Central memory CD8-positive, alpha-beta T cell (primary cell): ENCODE measurements around the gene METTL14.
"Not testable (repeated sequence)": the region's sequence is repeated elsewhere in the genome, so short reads cannot be mapped to it uniquely, and the experiment has no call there.

Experiments
- ATAC-seq: fragments of 150-1000 bp; cut with Tn5 transposase; replicated peaks from 2 replicates; pipeline ENCODE4 v1.10.0; 2022; ENCODE audit warnings: mild to moderate bottlenecking, moderate FRiP score, moderate number of reproducible peaks; ENCODE audit not compliant: poor library complexity, severe bottlenecking; ENCODE audit errors: extremely low read depth
- DNase-seq, 2 donors: peaks; one replicate each; pipeline ENCODE4 v3.0.0; 2021; ENCODE audit warnings: low spot score in 2 of 2
- H3K27ac Mint-ChIP-seq: one replicate; pipeline ENCODE4 v1.8.0; 2022; ENCODE audit warnings: low read depth, mild to moderate bottlenecking, moderate library complexity, mixed read lengths
- H3K27me3 Mint-ChIP-seq: one replicate; pipeline ENCODE4 v1.8.0; 2022; ENCODE audit warnings: mixed read lengths
- H3K36me3 Mint-ChIP-seq: one replicate; pipeline ENCODE4 v1.8.0; 2022; ENCODE audit warnings: mild to moderate bottlenecking, moderate library complexity, mixed read lengths; ENCODE audit not compliant: insufficient read depth
- H3K4me1 Mint-ChIP-seq: one replicate; pipeline ENCODE4 v1.8.0; 2022; ENCODE audit warnings: mixed read lengths
- H3K4me3 Mint-ChIP-seq: one replicate; pipeline ENCODE4 v1.8.0; 2022; ENCODE audit warnings: mild to moderate bottlenecking, moderate library complexity, mixed read lengths
- H3K9me3 Mint-ChIP-seq: one replicate; pipeline ENCODE4 v1.8.0; 2022; ENCODE audit warnings: mixed read lengths

METTL14 gene

GRCh38 chr4:118684873-118685811 lies at the start of gene METTL14:
Gene METTL14, plus strand, starts transcription at chr4:118685392. Its CDS starts 143 bp downstream, at chr4:118685535.
- Mint-ChIP-seq H3K4me3 (peak within 1 kb of the TSS; percentile 99), H3K4me1 (peaks cover 18% of the 10 kb centered on the region), H3K36me3 (peaks cover 25% of the 10 kb centered on the region), H3K27me3 (no peaks in the 10 kb centered on the region), H3K9me3 (no peaks in the 10 kb centered on the region), H3K27ac (peak within 1 kb of the TSS; percentile 97)
- ATAC-seq (peak; percentile 93), DNase-seq (peak; percentile 71 to 74)

- not testable (repeated sequence) for ATAC-seq, H3K27ac Mint-ChIP-seq, H3K27me3 Mint-ChIP-seq, DNase-seq, H3K9me3 Mint-ChIP-seq, H3K4me1 Mint-ChIP-seq, H3K4me3 Mint-ChIP-seq
- peaks cover 10% of the 10 kb centered on the region for H3K36me3 Mint-ChIP-seq
Observed at GRCh38 chr4:118636126-118636525, 49.1 kb upstream of the METTL14 start.

- not testable (repeated sequence) for DNase-seq, H3K4me1 Mint-ChIP-seq, H3K4me3 Mint-ChIP-seq, H3K9me3 Mint-ChIP-seq, ATAC-seq, H3K27me3 Mint-ChIP-seq, H3K27ac Mint-ChIP-seq, H3K36me3 Mint-ChIP-seq
Observed at GRCh38 chr4:118664665-118665064, 20.5 kb upstream of the METTL14 start.

GRCh38 chr4:118669220-118669619 lies 16.0 kb upstream of the METTL14 start:
- not testable (repeated sequence) for H3K4me1 Mint-ChIP-seq, H3K27me3 Mint-ChIP-seq, H3K27ac Mint-ChIP-seq, H3K9me3 Mint-ChIP-seq, H3K36me3 Mint-ChIP-seq, H3K4me3 Mint-ChIP-seq, ATAC-seq
- DNase-seq: peak in 1 of 2 donors; percentile 16

GRCh38 chr4:118670968-118671367 lies 14.2 kb upstream of the METTL14 start:
- peak overlapping the region; percentile 55 for H3K27ac Mint-ChIP-seq
- H3K4me3 Mint-ChIP-seq, H3K36me3 Mint-ChIP-seq, H3K9me3 Mint-ChIP-seq, ATAC-seq, DNase-seq, H3K4me1 Mint-ChIP-seq, H3K27me3 Mint-ChIP-seq: not testable (repeated sequence)

GRCh38 chr4:118676128-118676527 lies 9.1 kb upstream of the METTL14 start:
- Mint-ChIP-seq H3K4me3 (no peak overlapping the region), H3K27me3 (no peaks in the 10 kb centered on the region), H3K9me3 (no peaks in the 10 kb centered on the region), H3K27ac (no peak overlapping the region), H3K4me1 (no peaks in the 10 kb centered on the region), H3K36me3 (peaks cover 4% of the 10 kb centered on the region)
- ATAC-seq: no peak
- no peak for DNase-seq

- Mint-ChIP-seq H3K9me3 (no peaks in the 10 kb centered on the region), H3K4me1 (peaks cover 4% of the 10 kb centered on the region), H3K27me3 (no peaks in the 10 kb centered on the region), H3K4me3 (no peak overlapping the region), H3K36me3 (peaks cover 8% of the 10 kb centered on the region), H3K27ac (no peak overlapping the region)
- DNase-seq (no peak), ATAC-seq (no peak)
Observed at GRCh38 chr4:118680808-118681207, 4.4 kb upstream of the METTL14 start.

GRCh38 chr4:118682928-118683327 lies 2.3 kb upstream of the METTL14 start:
- H3K27me3 Mint-ChIP-seq: no peaks in the 10 kb centered on the region
- H3K4me1 Mint-ChIP-seq: peaks cover 18% of the 10 kb centered on the region
- no peaks in the 10 kb centered on the region for H3K9me3 Mint-ChIP-seq
- DNase-seq (no peak), ATAC-seq (no peak)
- no peak overlapping the region for H3K4me3 Mint-ChIP-seq
- no peak overlapping the region for H3K27ac Mint-ChIP-seq
- peaks cover 14% of the 10 kb centered on the region for H3K36me3 Mint-ChIP-seq

- no peak for DNase-seq
- Mint-ChIP-seq H3K9me3 (no peaks in the 10 kb centered on the region), H3K4me3 (no peak overlapping the region), H3K36me3 (peaks cover 13% of the 10 kb centered on the region), H3K27ac (no peak overlapping the region), H3K4me1 (peaks cover 18% of the 10 kb centered on the region), H3K27me3 (no peaks in the 10 kb centered on the region)
- no peak for ATAC-seq
Observed at GRCh38 chr4:118683513-118683912, 1.7 kb upstream of the METTL14 start.

GRCh38 chr4:118703118-118703517 lies 17.9 kb downstream of the METTL14 start:
- DNase-seq (no peak), ATAC-seq (no peak)
- Mint-ChIP-seq H3K36me3 (peaks cover 67% of the 10 kb centered on the region), H3K4me3 (no peak overlapping the region), H3K27ac (no peak overlapping the region), H3K4me1 (no peaks in the 10 kb centered on the region), H3K27me3 (no peaks in the 10 kb centered on the region), H3K9me3 (no peaks in the 10 kb centered on the region)

GRCh38 chr4:118711052-118711451 lies 25.9 kb downstream of the METTL14 start:
- DNase-seq: no peak
- peak overlapping the region; percentile 57 for H3K27ac Mint-ChIP-seq
- no peaks in the 10 kb centered on the region for H3K4me1 Mint-ChIP-seq
- H3K27me3 Mint-ChIP-seq: no peaks in the 10 kb centered on the region
- H3K36me3 Mint-ChIP-seq: peaks cover 51% of the 10 kb centered on the region
- ATAC-seq: no peak
- H3K9me3 Mint-ChIP-seq: no peaks in the 10 kb centered on the region
- no peak overlapping the region for H3K4me3 Mint-ChIP-seq

GRCh38 chr4:118712872-118713271 lies 27.7 kb downstream of the METTL14 start:
- H3K36me3 Mint-ChIP-seq: peaks cover 35% of the 10 kb centered on the region
- ATAC-seq: no peak
- no peaks in the 10 kb centered on the region for H3K9me3 Mint-ChIP-seq
- H3K27me3 Mint-ChIP-seq: no peaks in the 10 kb centered on the region
- H3K4me1 Mint-ChIP-seq: no peaks in the 10 kb centered on the region
- H3K4me3 Mint-ChIP-seq: no peak overlapping the region
- DNase-seq: no peak
- H3K27ac Mint-ChIP-seq: peak overlapping the region; percentile 59

GRCh38 chr4:118714682-118715081 lies 29.5 kb downstream of the METTL14 start:
- Mint-ChIP-seq H3K4me1 (no peaks in the 10 kb centered on the region), H3K27me3 (no peaks in the 10 kb centered on the region), H3K36me3 (peaks cover 30% of the 10 kb centered on the region), H3K4me3 (no peak overlapping the region), H3K9me3 (no peaks in the 10 kb centered on the region), H3K27ac (no peak overlapping the region)
- DNase-seq (no peak), ATAC-seq (no peak)
